GM18526 (cell line): ENCODE measurements around the gene ATP6V1E1.

ENCODE experiments used
- POLR2A ChIP-seq: IDR thresholded peaks from 3 replicates; pipeline ENCODE4 v1.6.1; 2011; ENCODE audit not compliant: insufficient read length; ENCODE audit errors: extremely low read depth

The ATP6V1E1 gene

DNA sequence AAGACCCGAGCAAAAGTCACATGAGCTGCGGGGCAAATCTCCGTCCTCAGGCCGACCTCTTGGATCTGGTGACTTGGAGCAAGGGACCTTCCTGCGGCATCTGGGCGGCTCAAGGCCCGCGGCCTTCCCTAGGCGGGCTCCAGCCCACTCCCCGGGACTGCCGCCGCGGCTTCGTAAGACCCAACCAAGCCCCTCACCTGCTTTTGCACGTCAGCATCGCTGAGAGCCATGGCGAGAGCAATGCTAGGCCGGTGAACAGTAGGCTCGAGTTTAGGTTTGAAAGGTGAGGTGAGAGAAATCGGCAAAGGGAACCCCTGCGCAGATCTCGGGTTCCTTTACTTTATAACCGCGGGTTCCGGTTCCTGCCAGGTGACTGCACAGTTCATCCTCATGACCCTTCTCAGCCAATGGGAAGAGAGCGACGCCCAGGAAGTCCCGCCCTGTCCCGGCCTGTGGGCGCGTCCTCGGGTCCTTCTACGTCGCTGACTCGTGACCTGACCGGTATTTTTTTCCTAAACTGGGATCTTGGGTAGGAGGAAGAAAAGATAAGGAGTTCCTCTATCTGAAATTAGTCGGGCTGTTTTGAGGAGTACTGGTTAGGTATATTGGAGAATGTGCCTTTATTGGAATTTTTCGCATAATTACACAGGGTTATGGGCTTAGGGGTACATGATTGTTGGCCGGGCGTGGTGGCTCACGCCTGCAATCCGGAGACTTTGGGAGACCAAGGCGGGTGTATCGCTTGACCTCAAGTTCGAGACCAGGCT lies at the start of gene ATP6V1E1:
Gene ATP6V1E1, minus strand, starts transcription at position 344 of the 767 bp plus-strand sequence. Its CDS starts 114 bp downstream, at position 230.
- TF ChIP-seq POLR2A = peak; percentile 69

DNA sequence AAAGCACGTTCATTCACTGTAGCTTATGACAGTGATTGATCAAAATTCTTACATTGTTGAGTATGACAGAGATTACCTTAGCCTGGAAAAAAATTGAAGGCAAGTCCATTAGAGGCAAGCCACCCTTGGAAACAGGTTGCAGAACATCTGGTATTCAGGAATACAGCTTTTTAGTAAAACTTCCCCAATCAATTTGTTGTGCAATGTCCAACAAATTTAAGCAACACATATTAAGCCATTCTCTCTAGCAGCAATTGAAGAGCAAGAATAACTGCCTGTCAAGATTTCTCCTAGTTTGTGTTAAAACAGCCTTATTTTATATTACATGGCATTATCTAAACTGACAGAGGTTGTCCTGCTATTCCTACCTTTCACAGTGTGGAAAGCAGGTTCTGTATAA lies 47.0 kb upstream of the ATP6V1E1 start:
- TF ChIP-seq POLR2A = no peak

DNA sequence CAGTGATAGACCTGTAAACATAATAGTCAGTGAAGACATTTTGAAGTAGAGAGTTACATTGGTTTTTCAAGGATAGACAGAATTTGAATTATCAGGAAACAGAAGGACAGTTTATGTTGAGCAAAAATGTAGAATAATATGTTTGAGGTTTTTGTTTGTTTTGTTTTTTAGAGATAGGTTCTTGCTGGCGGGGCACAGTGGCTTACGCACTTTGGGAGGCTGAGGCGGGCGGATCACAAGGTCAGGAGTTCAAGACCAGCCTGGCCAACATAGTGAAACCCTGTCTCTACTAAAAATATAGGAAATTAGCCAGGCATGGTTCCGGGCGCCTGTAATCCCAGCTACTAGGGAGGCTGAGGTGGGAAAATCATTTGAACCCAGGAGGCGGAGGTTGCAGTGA lies 45.6 kb upstream of the ATP6V1E1 start:
- TF ChIP-seq POLR2A = no peak

DNA sequence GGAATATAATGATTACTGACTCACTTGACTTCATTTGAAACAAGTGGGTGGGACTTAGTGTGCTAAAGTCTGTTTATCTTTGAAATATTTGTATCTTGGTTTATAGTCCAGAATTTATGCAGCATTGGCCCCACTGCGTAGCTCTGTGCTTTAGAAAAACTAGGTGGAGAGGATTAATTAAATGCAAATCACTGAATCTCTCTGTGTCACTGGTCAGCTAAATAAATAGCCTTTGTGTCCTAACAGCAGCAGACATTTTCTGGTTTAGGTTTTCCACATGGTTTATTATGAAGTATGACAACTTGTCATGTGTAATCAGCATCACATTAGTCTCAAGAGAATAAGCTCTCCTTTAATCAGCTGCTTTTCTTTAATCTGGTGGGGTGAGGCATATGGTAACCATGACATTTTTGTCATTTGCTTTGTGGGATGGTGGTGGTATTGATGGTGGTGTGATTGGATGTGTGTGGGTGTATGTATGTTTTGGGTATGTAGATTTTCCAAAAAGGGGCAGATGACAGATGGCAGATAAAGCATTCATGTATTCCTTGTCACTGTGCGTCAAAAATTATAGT lies 44.0 kb upstream of the ATP6V1E1 start:
- TF ChIP-seq POLR2A = no peak

DNA sequence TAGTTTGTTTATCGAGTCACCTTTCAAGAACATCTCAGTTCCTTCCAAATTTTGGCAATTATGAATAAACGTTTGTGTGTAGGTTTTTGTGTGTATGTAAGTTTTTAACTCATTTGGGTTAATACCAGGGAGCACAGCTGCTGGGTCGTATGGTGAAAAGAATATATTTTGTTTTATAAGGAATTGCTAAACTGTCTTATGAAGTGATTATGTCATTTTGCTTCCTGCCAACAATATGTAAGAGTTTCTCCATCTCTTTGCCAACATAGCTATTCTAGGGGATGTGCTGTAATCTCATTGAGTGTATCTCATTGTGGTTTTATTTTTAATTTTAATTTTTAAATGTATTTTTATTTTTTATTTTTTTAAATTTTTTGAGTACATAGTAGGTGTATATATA lies 37.3 kb upstream of the ATP6V1E1 start:
- no peak for TF ChIP-seq POLR2A

DNA sequence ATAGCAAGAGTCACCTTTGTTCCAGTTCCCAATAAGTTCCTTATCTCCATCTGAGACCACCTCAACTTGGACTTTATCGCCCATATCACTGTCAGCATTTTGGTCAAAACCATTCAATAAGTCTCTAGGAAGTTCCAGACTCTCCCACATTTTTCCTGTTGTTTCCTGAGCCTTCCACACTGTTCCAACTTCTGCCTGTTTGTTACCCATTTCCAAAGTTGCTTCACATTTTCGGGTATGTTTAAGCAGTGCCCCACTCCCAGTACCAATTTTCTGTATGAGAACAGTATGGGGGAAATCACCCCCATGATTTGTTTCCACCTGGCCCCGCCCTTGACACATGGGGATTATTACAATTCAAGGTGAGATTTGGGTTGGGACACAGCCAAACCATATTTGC lies 36.7 kb upstream of the ATP6V1E1 start:
- no peak for TF ChIP-seq POLR2A

DNA sequence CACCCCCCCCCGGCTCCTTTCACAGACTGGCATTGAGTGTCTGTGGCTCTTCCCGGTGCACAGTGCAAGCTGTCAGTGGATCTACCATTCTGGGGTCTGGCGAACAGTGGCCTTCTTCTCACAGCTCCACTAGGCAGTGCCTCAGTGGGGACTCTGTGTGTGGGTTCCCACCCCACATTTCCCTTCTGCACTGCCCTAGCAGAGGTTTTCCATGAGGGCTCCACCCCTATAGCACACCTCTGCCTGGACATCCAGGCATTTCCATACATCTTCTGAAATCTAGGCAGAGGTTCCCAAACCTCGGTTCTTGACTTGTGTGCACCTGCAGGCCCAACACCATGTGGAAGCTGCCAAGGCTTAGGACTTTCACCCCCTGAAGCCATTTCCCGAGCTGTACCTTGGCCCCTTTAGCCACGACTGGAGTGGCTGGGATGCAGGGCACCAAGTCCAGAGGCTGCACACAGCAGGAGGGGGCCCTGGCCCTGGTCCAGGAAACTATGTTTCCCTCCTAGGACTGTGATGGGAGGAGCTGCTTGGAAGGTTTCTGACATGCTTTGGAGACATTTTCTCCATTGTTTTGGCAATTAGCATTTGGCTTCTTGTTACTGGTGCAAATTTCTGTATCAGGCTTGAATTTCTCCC lies 36.0 kb upstream of the ATP6V1E1 start:
- no peak for TF ChIP-seq POLR2A

DNA sequence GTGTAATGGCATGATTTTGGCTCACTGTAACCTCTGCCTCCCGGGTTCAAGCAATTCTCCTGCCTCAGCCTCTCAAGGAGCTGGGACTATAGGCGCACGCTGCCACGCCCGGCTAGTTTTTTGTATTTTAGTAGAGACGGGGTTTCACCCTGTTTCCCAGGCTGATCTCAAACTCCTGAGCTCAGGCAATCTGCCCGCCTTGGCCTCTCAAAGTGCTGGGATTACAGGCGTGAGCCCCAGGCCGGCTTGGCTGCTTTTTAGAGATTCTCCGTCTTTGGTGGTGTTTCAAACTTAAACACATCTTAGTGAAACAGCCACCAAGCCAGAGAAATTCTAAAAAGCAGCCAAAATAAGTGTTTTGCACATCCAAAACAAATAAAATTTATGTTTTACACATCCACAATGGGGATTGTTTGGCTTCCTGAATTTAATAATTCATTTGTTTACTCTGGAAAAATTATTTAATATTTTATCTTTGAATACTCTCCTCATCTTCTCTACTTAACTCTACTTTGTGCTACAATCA lies 28.4 kb upstream of the ATP6V1E1 start:
- no peak for TF ChIP-seq POLR2A

DNA sequence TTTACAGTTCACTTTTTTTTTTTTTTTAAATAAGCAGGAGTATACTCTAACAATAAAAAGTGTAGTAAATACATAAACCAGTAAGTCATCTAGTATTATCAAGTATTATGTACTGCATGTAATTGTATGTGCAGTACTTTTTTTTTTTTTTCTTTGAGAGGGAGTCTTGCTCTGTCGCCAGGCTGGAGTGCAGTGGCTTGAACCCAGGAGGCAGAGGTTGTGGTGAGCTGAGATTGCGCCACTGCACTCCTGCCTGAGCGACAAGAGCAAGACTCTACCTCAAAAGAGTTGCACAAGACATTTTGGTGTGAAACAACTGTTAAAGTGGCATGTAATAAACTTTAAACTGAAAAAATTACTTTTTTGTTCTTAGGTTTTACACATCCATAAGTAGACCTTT lies 26.7 kb upstream of the ATP6V1E1 start:
- TF ChIP-seq POLR2A = no peak

DNA sequence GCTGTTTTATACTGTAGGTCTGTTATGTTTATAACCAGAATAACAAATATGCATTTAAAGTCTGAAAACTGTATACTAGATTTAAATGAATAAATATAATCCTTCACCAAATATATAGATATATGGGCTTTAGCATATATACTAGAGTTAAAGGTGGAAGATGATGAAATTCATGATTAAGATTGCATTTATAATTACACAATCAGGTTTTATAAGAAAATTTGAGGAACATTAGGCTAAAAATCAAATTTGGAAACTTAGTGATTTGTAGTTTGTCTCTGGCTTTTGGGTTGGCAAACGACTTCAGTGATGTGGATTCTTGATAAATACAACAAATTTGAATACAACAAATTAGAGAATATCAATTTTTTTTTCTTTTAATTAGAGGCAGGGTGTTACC lies 20.0 kb upstream of the ATP6V1E1 start:
- no peak for TF ChIP-seq POLR2A

DNA sequence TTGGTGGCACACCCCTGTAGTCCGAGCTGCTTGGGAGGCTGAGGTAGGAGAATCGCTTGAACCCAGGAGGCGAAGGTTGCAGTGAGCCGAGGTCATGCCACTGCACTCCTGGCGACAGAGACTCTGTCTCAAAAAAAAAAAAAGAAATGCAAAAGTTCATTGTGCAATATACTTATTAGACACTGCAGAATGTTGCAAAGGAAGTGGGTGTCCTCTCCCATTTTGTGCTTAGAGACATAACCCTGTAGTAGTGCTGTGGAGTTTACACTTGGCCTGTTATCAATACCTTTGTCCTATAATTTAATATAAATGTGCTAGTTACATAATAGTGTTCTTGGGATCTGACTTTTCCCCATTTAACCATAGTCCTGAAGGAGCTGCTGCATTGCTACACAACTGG lies 19.4 kb upstream of the ATP6V1E1 start:
- TF ChIP-seq POLR2A = no peak

DNA sequence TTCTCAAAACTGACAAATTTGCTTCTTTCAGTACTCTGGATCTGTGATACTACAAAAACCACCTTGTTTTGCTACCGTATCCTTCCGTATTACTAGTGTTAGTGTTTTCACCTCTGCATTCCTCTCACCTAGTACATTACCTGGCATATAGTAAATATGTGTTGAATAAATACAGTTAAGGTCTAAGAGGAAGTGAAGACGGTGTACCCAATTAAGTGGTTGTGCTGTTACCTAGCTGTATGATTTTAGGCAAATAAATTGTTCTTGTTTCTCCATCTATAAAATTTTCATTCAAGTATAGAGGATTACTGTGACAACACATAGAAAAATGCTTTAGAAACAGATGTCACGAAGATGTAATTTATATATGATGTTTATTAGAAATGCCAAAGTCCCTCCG lies 18.9 kb upstream of the ATP6V1E1 start:
- no peak for TF ChIP-seq POLR2A

DNA sequence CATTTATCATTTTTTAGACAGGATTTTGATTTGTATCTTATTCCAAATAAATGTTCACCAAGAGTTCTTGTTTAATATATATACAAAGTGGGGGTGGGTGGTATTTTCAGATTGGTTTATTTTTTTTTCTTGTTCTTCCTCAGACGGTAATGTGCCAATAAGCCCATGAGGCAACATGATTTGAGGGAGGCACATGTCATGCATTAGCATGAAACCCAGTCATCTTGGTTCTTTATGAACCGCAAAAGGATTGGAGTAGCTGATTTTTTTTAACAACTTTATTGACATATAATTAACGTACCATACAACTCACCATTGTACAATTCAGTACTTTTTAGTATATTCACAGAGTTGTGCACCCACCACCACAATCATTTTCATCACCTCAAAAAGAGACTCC lies 12.7 kb upstream of the ATP6V1E1 start:
- no peak for TF ChIP-seq POLR2A

DNA sequence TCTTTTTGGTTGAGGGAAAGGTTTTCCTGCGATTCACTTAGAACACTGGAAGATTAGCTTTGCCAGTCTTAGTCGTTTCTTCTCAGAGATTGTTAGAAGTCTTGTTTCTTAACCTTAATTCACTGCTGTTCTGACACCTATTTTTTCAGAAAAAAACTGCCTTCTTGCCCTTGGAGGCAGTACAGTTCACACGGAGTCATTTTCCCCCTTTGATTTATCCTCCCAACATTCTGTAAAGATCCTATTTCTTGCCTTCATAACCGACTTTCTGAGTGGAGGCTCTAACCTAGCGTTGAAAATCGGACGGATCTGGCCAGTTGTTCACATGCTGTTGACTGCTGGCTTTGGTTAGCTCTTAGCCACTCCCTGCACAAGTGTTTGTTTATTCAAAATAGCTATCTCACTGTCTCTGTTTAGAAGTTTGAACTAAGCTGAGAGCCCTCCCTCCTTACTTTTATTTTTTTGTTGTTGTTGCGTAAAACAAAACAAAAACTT lies 10.7 kb upstream of the ATP6V1E1 start:
- no peak for TF ChIP-seq POLR2A

DNA sequence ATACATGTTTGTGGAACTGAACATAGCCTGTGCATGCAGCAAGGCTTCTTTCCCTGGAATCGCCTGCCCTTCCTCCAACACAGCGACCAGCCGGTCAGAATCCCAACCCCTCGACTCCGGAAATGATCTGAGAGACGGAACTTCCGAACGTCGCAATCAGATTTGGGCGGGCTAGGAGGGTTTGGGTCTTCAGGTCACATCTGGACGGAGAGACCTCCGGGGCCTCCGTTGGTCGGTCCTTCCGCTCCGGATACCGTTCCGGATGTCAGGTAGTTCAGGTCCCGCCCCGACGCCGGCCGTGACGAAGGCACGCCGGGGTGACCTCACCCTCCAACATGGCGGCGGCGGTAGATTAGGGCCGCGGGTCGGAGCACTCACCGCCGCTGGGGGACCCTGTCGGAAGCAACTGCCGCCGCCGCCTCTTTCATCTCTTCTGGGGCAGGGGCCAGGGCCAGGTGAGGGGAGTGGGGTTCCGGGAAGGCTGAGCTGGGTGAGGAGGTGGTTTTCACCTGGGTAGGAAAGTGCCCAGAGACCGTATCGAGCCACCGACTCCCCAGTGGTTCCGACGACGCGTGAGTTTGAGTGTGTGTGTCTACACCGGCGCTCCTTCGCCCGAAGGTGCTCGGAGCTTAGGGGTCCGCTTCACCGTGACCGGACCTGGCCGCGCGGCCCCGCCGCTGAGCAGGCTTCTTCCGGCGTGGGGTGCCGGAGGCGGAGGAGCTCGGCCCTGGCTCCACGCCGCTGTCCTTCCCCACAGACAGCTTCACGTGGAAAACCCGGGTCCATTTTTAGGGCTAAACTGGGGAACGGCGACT lies 10.1 kb upstream of the ATP6V1E1 start, which contains the start of gene BCL2L13:
Gene BCL2L13, plus strand, starts transcription at position 326 of the 815 bp plus-strand sequence. CDS start 16,955 bp downstream, outside the sequence.
- TF ChIP-seq POLR2A = peak; percentile 91
